Lower leg skin (tissue), 4 donors: ENCODE data around the gene PLSCR3. TPM values are rescaled to one million over a fixed set of nuclear protein-coding genes. Genes with fewer than 3 reads are reported as not detected.

Source experiments
- DNase-seq, 2 donors: peaks; one replicate each; pipeline ENCODE4 v3.0.0-alpha.2; 2019; ENCODE audit warnings: low spot score in 2 of 2
- H3K4me3 ChIP-seq: fragments of 200-600 bp; sonication (generic); 2 replicates; pipeline ENCODE4 v1.5.1; 2017; ENCODE audit warnings: mild to moderate bottlenecking, low read depth; ENCODE audit not compliant: poor library complexity, severe bottlenecking
- POLR2A ChIP-seq, 2 donors: fragments of 450-650 bp; IDR thresholded peaks; one replicate each; pipeline ENCODE4 v1.6.1; 2016 to 2017; ENCODE audit warnings: antibody characterized with exemption in 2 of 2, mild to moderate bottlenecking in 1 of 2, moderate library complexity in 1 of 2
- WGBS, 2 donors: methylation state at CpG; one replicate each; pipeline ENCODE4 v1.1.5; 2018; 5-methylcytosine and 5-hydroxymethylcytosine counted together
- intact Hi-C: fragments of 100-400 bp; cut with DNase I; formaldehyde crosslinking; loops from one replicate; pipeline ENCODE4 v1.15.0; 2023; ENCODE audit warnings: low total_unique reads
- total RNA-seq, 4 donors: library from RNA; depleted of rRNA; stranded (reverse); fragments of >200 nt; gene quantifications; one replicate each; pipeline ENCODE4 v1.1.0, GENCODE V29; 2016
- TF ChIP-seq, protein P1 (sequence below), 3 donors: fragments of 450-650 bp; IDR thresholded peaks; one replicate each; pipeline ENCODE4 v1.5.1; 2016; ENCODE audit warnings: antibody characterized with exemption in 3 of 3, mild to moderate bottlenecking in 3 of 3, moderate library complexity in 2 of 3

The PLSCR3 gene
- total RNA-seq, 4 donors from 2014 or later, result 21.6 to 38.1 (median 24.5) TPM

- DNase-seq, result no peak
- H3K4me3 ChIP-seq, result no peak overlapping the region
- intact Hi-C loops, result no loop called here
- 77 to 81% methylated on average over 31 to 37 of the region's 42 CpGs for WGBS, 2 donors
- TF ChIP-seq, protein P1, sequence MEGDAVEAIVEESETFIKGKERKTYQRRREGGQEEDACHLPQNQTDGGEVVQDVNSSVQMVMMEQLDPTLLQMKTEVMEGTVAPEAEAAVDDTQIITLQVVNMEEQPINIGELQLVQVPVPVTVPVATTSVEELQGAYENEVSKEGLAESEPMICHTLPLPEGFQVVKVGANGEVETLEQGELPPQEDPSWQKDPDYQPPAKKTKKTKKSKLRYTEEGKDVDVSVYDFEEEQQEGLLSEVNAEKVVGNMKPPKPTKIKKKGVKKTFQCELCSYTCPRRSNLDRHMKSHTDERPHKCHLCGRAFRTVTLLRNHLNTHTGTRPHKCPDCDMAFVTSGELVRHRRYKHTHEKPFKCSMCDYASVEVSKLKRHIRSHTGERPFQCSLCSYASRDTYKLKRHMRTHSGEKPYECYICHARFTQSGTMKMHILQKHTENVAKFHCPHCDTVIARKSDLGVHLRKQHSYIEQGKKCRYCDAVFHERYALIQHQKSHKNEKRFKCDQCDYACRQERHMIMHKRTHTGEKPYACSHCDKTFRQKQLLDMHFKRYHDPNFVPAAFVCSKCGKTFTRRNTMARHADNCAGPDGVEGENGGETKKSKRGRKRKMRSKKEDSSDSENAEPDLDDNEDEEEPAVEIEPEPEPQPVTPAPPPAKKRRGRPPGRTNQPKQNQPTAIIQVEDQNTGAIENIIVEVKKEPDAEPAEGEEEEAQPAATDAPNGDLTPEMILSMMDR (IDR thresholded peaks at IDR 0.05), result no peak
- no peak for TF ChIP-seq POLR2A (IDR thresholded peaks at IDR 0.05)
Measured at GRCh38 chr17:7392696-7393612, 1.4 kb downstream of the PLSCR3 start.

DNA sequence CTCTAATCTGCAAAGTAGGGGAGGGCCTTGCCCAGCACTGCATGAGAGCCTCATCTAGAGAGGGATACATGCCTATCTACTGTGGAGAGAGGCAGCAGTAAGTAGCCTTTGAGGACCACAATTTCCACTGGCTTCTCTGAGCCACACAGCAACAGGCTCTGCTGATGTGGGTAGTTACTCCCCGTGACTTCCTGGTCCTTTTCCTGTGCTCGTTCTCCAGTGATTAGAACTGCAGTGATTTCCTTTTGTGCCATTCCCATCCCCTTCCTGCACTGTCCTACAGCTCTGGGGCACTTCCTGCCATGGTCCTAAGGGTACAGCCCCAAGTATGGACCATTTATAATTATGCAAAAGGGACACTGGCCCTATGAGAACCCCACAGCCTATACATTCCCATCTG lies 3.0 kb downstream of the PLSCR3 start:
- no peak for DNase-seq
- TF ChIP-seq, protein P1 (IDR thresholded peaks at IDR 0.05), result no peak
- TF ChIP-seq POLR2A (IDR thresholded peaks at IDR 0.05), result no peak
- 59 to 80% methylated on average over 2 of the region's 2 CpGs for WGBS, 2 donors
- intact Hi-C loops, result no loop called here
- H3K4me3 ChIP-seq, result no peak overlapping the region

GRCh38 chr17:7389924-7390910 lies 4.1 kb downstream of the PLSCR3 start:
- intact Hi-C loops, result no loop called here
- WGBS, 2 donors, result 82 to 91% methylated on average over 19 of the region's 19 CpGs
- DNase-seq, result no peak
- no peak overlapping the region for H3K4me3 ChIP-seq
- TF ChIP-seq, protein P1 (IDR thresholded peaks at IDR 0.05), result no peak
- TF ChIP-seq POLR2A (IDR thresholded peaks at IDR 0.05), result no peak

DNA sequence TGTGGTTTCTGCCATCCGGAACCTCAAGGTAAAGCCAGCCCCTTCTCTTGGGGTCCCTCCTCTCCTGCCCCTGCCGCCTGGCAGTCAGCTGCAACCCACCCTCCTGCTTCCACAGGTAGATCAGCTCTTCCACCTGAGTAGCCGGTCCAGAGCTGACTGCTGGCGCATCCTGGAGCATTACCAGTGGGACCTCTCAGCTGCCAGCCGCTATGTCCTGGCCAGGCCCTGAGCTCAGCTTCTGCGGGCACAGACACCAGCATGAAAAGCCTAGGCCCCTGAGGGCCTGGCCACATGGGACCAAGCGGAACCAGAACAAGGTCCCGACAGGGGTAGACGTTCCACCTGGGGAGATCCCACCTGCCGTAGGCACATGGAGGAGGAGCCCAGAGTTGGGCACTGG lies 5.5 kb downstream of the PLSCR3 start:
- H3K4me3 ChIP-seq, result no peak overlapping the region
- intact Hi-C loops, result no loop called here
- DNase-seq, result no peak
- WGBS, 2 donors, result 91 to 93% methylated on average over 10 of the region's 10 CpGs
- TF ChIP-seq, protein P1 (IDR thresholded peaks at IDR 0.05), result no peak
- TF ChIP-seq POLR2A (IDR thresholded peaks at IDR 0.05), result no peak

GRCh38 chr17:7384489-7385081 lies 9.7 kb downstream of the PLSCR3 start:
- WGBS, 2 donors, result 78 to 85% methylated on average over 13 to 23 of the region's 23 CpGs
- no peak for TF ChIP-seq POLR2A (IDR thresholded peaks at IDR 0.05)
- TF ChIP-seq, protein P1 (IDR thresholded peaks at IDR 0.05), result no peak
- no peak overlapping the region for H3K4me3 ChIP-seq
- intact Hi-C loops, result no loop called here
- DNase-seq, result no peak
